ENCODE data around the gene TIMP4. TPM values are rescaled to one million over a fixed set of nuclear protein-coding genes. Genes with fewer than 3 reads are reported as not detected.

Gene TIMP4
- polyA plus RNA-seq, 1 donor (not counting 4 experiments of a cell fraction or from before 2014, with no cell fraction given) = 0.07 TPM

DNA sequence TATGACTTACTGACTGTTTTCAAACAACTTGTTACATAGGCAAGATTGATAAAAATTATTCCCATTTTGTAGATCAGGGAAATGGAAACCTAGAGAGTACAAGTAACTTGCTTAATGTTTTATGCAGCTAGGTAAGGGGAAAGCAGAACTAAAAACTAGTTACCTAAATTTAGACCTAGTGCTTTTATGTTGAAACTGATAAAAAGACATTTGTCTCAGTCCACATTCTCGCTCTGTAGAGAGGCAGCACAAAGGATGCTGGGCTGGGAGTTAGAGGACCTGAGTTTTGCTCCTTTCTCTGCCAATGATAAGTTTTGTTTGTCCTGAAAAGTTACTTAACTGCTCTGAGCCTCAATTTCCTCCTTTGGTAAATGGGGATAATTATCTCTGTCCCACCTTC lies 17.4 kb downstream of the TIMP4 start:
- dilution Hi-C loops (cut with MboI; ENCODE audit: extremely low pct_ligation_motif_present, low sequenced_read_pairs) = no loop called here

GRCh38 chr3:12139111-12139511 lies 19.6 kb downstream of the TIMP4 start:
- H3K4me1 ChIP-seq (ENCODE audit: control insufficient read depth, extremely low read depth, insufficient read depth, low read length) = no peaks in the 10 kb centered on the region
- H3K36me3 ChIP-seq (ENCODE audit: control insufficient read depth in 2 of 2, extremely low read depth in 1 of 2, insufficient read depth in 2 of 2, low read length in 2 of 2) = no peaks in the 10 kb centered on the region
- TF ChIP-seq EZH2 (IDR thresholded peaks at IDR 0.05; ENCODE audit: low read length) = no peak
- TF ChIP-seq, protein P1, sequence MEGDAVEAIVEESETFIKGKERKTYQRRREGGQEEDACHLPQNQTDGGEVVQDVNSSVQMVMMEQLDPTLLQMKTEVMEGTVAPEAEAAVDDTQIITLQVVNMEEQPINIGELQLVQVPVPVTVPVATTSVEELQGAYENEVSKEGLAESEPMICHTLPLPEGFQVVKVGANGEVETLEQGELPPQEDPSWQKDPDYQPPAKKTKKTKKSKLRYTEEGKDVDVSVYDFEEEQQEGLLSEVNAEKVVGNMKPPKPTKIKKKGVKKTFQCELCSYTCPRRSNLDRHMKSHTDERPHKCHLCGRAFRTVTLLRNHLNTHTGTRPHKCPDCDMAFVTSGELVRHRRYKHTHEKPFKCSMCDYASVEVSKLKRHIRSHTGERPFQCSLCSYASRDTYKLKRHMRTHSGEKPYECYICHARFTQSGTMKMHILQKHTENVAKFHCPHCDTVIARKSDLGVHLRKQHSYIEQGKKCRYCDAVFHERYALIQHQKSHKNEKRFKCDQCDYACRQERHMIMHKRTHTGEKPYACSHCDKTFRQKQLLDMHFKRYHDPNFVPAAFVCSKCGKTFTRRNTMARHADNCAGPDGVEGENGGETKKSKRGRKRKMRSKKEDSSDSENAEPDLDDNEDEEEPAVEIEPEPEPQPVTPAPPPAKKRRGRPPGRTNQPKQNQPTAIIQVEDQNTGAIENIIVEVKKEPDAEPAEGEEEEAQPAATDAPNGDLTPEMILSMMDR (optimal IDR thresholded peaks at IDR 0.05 in 1 of 3, IDR thresholded peaks at IDR 0.05 in 1 of 3, conservative IDR thresholded peaks at IDR 0.05 in 1 of 3; ENCODE audit: extremely low read depth in 1 of 3, insufficient read depth in 2 of 3, low read length in 3 of 3) = peak; percentile 32 to 80 (median 45)
- H2AFZ ChIP-seq (ENCODE audit: control insufficient read depth, low read length) = no peak overlapping the region
- no peaks in the 10 kb centered on the region for H3K9me3 ChIP-seq (ENCODE audit: control insufficient read depth, low read depth, low read length)
- no peak overlapping the region for H3K9ac ChIP-seq (ENCODE audit: control insufficient read depth, extremely low read depth, insufficient read depth, low read length)
- peak; percentile 23 for FAIRE-seq
- no peak overlapping the region for H3K27ac ChIP-seq (ENCODE audit: control insufficient read depth, insufficient read depth, low read length)
- no peak for DNase-seq (ENCODE audit: low read depth, low spot score)
- no peak overlapping the region for H3K4me3 ChIP-seq (ENCODE audit: control insufficient read depth in 2 of 3, extremely low read depth in 1 of 3, insufficient read depth in 2 of 3, low read depth in 1 of 3, low read length in 3 of 3)
- H3K4me2 ChIP-seq (ENCODE audit: control insufficient read depth, extremely low read depth, insufficient read depth, low read depth, low read length) = no peak overlapping the region
- dilution Hi-C loops (cut with MboI; ENCODE audit: extremely low pct_ligation_motif_present, low sequenced_read_pairs) = no loop called here
- H3K27me3 ChIP-seq (ENCODE audit: control insufficient read depth, extremely low read depth, insufficient read depth, low read length) = peaks cover 10% of the 10 kb centered on the region
- no peaks in the 10 kb centered on the region for H3K9me1 ChIP-seq (ENCODE audit: control insufficient read depth, extremely low read depth, insufficient read depth, low read length)
- H3K79me2 ChIP-seq (ENCODE audit: control insufficient read depth, insufficient read depth, low read length) = no peaks in the 10 kb centered on the region
- H4K20me1 ChIP-seq (ENCODE audit: control insufficient read depth, extremely low read depth, insufficient read depth, low read length) = no peaks in the 10 kb centered on the region

More for the DNA sequence above, 17.4 kb downstream of the TIMP4 start:
- Histone ChIP-seq H3K36me3 (ENCODE audit: control insufficient read depth in 2 of 2, extremely low read depth in 1 of 2, insufficient read depth in 2 of 2, low read length in 2 of 2) (no peaks in the 10 kb centered on the region), H3K4me3 (ENCODE audit: control insufficient read depth in 2 of 3, extremely low read depth in 1 of 3, insufficient read depth in 2 of 3, low read depth in 1 of 3, low read length in 3 of 3) (no peak overlapping the region), H2AFZ (ENCODE audit: control insufficient read depth, low read length) (no peak overlapping the region), H3K9me3 (ENCODE audit: control insufficient read depth, low read depth, low read length) (no peaks in the 10 kb centered on the region), H3K4me2 (ENCODE audit: control insufficient read depth, extremely low read depth, insufficient read depth, low read depth, low read length) (no peak overlapping the region), H3K9ac (ENCODE audit: control insufficient read depth, extremely low read depth, insufficient read depth, low read length) (no peak overlapping the region), H3K9me1 (ENCODE audit: control insufficient read depth, extremely low read depth, insufficient read depth, low read length) (no peaks in the 10 kb centered on the region), H3K27me3 (ENCODE audit: control insufficient read depth, extremely low read depth, insufficient read depth, low read length) (peaks cover 10% of the 10 kb centered on the region), H4K20me1 (ENCODE audit: control insufficient read depth, extremely low read depth, insufficient read depth, low read length) (no peaks in the 10 kb centered on the region), H3K27ac (ENCODE audit: control insufficient read depth, insufficient read depth, low read length) (no peak overlapping the region), H3K79me2 (ENCODE audit: control insufficient read depth, insufficient read depth, low read length) (no peaks in the 10 kb centered on the region), H3K4me1 (ENCODE audit: control insufficient read depth, extremely low read depth, insufficient read depth, low read length) (no peaks in the 10 kb centered on the region)
- FAIRE-seq (no peak), DNase-seq (ENCODE audit: low read depth, low spot score) (no peak)
- TF ChIP-seq, protein P1 (optimal IDR thresholded peaks at IDR 0.05 in 1 of 3, IDR thresholded peaks at IDR 0.05 in 1 of 3, conservative IDR thresholded peaks at IDR 0.05 in 1 of 3; ENCODE audit: extremely low read depth in 1 of 3, insufficient read depth in 2 of 3, low read length in 3 of 3) = no peak
